GM19328 (cell line): ENCODE measurements around the gene GAMT.
A peak's percentile ranks its signal among the peaks of the same experiment; 100 is the strongest.
"Not testable (repeated sequence)": the region's sequence is repeated elsewhere in the genome, so short reads cannot be mapped to it uniquely, and the experiment has no call there.

Experiments used
- ATAC-seq: cut with Tn5 transposase; IDR thresholded peaks from one replicate; pipeline ENCODE4 v1.9.1; 2021; ENCODE audit warnings: mild to moderate bottlenecking, moderate library complexity; ENCODE audit not compliant: unreplicated experiment

GAMT gene

GRCh38 chr19:1401138-1401888 lies at the start of gene GAMT:
TSS of gene GAMT (minus strand) at chr19:1401542. CDS start at chr19:1401476, 66 bp downstream.
- ATAC-seq, result no peak

- ATAC-seq, result no peak
Observed at GRCh38 chr19:1449467-1450442, 48.4 kb upstream of the GAMT start, which contains the start of gene APC2. TSS of gene APC2 (plus strand) at chr19:1450121. CDS start at chr19:1453002, 2,881 bp downstream.

GRCh38 chr19:1447944-1448343 lies 46.6 kb upstream of the GAMT start:
- ATAC-seq, result no peak

- ATAC-seq, result no peak
Observed at GRCh38 chr19:1447504-1447903, 46.2 kb upstream of the GAMT start.

- no peak for ATAC-seq
Observed at GRCh38 chr19:1446713-1447481, 45.6 kb upstream of the GAMT start.

GRCh38 chr19:1445932-1446712 lies 44.8 kb upstream of the GAMT start:
- no peak for ATAC-seq

- ATAC-seq, result no peak
Observed at GRCh38 chr19:1445185-1445931, 44.0 kb upstream of the GAMT start.

GRCh38 chr19:1441677-1442438 lies 40.5 kb upstream of the GAMT start:
- ATAC-seq, result no peak

- ATAC-seq, result no peak
Observed at GRCh38 chr19:1441022-1441426, 39.7 kb upstream of the GAMT start.

- ATAC-seq, result no peak
Observed at GRCh38 chr19:1440418-1440801, 39.1 kb upstream of the GAMT start.

GRCh38 chr19:1439525-1440417 lies 38.4 kb upstream of the GAMT start:
- ATAC-seq, result not testable (repeated sequence)

- ATAC-seq, result no peak
Observed at GRCh38 chr19:1438933-1439354, 37.6 kb upstream of the GAMT start.

GRCh38 chr19:1438035-1438932 lies 36.9 kb upstream of the GAMT start, which contains the start of gene RPS15:
TSS of gene RPS15 (plus strand) at chr19:1438396. CDS start at chr19:1438426, 30 bp downstream.
- ATAC-seq, result peak; percentile 59

GRCh38 chr19:1437609-1438008 lies 36.3 kb upstream of the GAMT start:
- ATAC-seq, result no peak

GRCh38 chr19:1435378-1435989 lies 34.1 kb upstream of the GAMT start:
- no peak for ATAC-seq

GRCh38 chr19:1434577-1435060 lies 33.3 kb upstream of the GAMT start:
- no peak for ATAC-seq
